Ovary (tissue), 9 donors: Measurements from ENCODE around the gene PASD1. TPM values are rescaled to one million over a fixed set of nuclear protein-coding genes. Genes with fewer than 3 reads are reported as not detected.

Experiments
- DNase-seq, 5 donors: peaks; one replicate each; pipeline ENCODE4 v3.0.0-alpha.2; 2019 to 2020
- H3K27ac ChIP-seq, 2 donors: fragments of 200-600 bp; one replicate each; pipeline versions ENCODE4 v1.5.1 to v1.8.0; 2019 to 2022
- H3K27me3 ChIP-seq: fragments of 200-600 bp; one replicate; pipeline ENCODE4 v1.8.0; 2022
- H3K36me3 ChIP-seq: fragments of 200-600 bp; sonication (generic); one replicate; pipeline ENCODE4 v1.5.1; 2019
- H3K4me1 ChIP-seq: one replicate; pipeline ENCODE4 v1.8.1; 2013; ENCODE audit warnings: mild to moderate bottlenecking, moderate library complexity; ENCODE audit not compliant: insufficient read depth
- H3K4me3 ChIP-seq: fragments of 200-600 bp; sonication (generic); one replicate; pipeline ENCODE4 v1.5.1; 2017
- H3K9me3 ChIP-seq, 2 donors: fragments of 200-600 bp in 1 of 2; sonication (generic) in 1 of 2; one replicate each; pipeline versions ENCODE4 v1.5.1 to v1.8.1; 2013 to 2019; ENCODE audit warnings: mild to moderate bottlenecking in 1 of 2, moderate library complexity in 1 of 2
- EP300 ChIP-seq: sonication (generic); formaldehyde crosslinking; IDR thresholded peaks from one replicate; pipeline ENCODE4 v1.6.1; 2017; ENCODE audit warnings: antibody characterized with exemption
- POLR2A ChIP-seq: fragments of 450-650 bp; IDR thresholded peaks from one replicate; pipeline ENCODE4 v1.6.1; 2017; ENCODE audit warnings: antibody characterized with exemption, mild to moderate bottlenecking, moderate library complexity
- WGBS, 3 donors: extraction: QIAGEN DNeasy Blood & Tissue Kit in 1 of 3; methylation state at CpG; one replicate each; pipeline versions ENCODE4 v1.1.5 to v1.1.7; 2013 to 2017; 5-methylcytosine and 5-hydroxymethylcytosine counted together
- intact Hi-C, 4 donors: fragments of 100-400 bp; cut with DNase I; formaldehyde crosslinking; loops; one replicate each; pipeline versions ENCODE4 v1.11.0 to v1.15.1; 2022 to 2023
- polyA plus RNA-seq, 2 donors: library from polyadenylated mRNA; stranded (reverse); fragments of 200-250 nt in 1 of 2; fragments of 350-450 nt in 1 of 2; fragmentation: Illumina TruSeq in 1 of 2; extraction: RNeasy Lipid Tissue Mini Kit (QIAGEN cat#74804) in 1 of 2; gene quantifications; one replicate each; pipeline ENCODE4 v1.2.3, GENCODE V29; 2013 to 2014
- total RNA-seq, 7 donors: library from RNA; depleted of rRNA in 2 of 7; stranded (reverse); fragments of >200 nt in 2 of 7; fragmentation: NEBNext Ultra II Directional in 3 of 7; extraction: Animal tissue kit (Norgen Biotek cat#: 25700) in 3 of 7; gene quantifications; one replicate each; pipeline versions ENCODE4 v1.1.0 to v1.2.4, GENCODE V29; 2016 to 2023
- TF ChIP-seq, protein P1 (sequence below), 3 donors: fragments of 450-650 bp in 2 of 3; fragments of 200-600 bp in 1 of 3; IDR thresholded peaks; one replicate each; pipeline versions ENCODE4 v1.5.1 to v1.8.0; 2016 to 2022; ENCODE audit warnings: antibody characterized with exemption in 3 of 3, mild to moderate bottlenecking in 1 of 3
- donor health status: DM: no; HTN: no; CAD: no; lungs with moderate emphysema.
- donor health status: DM: no; HTN: no; CAD: no.
- donor health status: Bipolar disorder and iron deficiency.
- donor health status: DM: yes; HTN: yes; CAD: no.
- donor health status: DM: no; HTN: no; CAD: no.
- donor health status: DM: yes; HTN: yes; CAD: no.

PASD1 gene
- total and polyA plus RNA-seq, 9 donors = 0.02 TPM; not detected in 8

DNA sequence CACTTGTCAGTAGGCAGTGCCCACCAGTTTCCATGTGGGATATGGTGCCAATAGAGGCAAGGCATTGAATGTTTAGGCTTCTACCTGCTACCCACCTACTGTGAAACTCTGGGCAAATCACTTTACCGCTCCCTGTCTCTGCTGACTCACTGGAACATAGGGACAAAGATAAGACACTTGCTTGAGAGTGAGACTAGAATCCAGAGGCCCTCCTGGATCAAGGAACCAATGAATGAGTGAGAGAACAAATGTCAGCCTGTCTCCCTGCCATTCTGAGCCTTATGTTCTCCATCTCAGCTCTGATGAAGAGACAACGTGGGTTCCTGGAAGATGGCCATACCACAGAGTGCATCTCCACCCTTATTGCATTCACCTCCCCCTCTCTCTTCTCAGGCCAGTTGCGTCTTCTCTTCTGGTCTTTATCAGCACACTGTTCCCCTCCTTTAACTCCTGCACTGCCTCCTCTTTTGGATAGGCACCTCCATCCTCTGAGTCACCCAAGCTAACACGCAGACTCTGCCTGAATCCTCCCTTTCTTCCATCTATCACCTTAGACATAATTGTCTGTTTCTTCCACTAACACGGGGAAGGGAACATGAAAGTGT is 116.4 kb downstream of the PASD1 start:
- Histone ChIP-seq H3K4me1 (no peaks in the 10 kb centered on the region), H3K27ac (no peak overlapping the region), H3K4me3 (no peak overlapping the region), H3K36me3 (no peaks in the 10 kb centered on the region), H3K9me3 (no peaks in the 10 kb centered on the region), H3K27me3 (no peaks in the 10 kb centered on the region)
- DNase-seq = no peak
- TF ChIP-seq EP300 = no peak
- TF ChIP-seq POLR2A = no peak
- TF ChIP-seq, protein P1, sequence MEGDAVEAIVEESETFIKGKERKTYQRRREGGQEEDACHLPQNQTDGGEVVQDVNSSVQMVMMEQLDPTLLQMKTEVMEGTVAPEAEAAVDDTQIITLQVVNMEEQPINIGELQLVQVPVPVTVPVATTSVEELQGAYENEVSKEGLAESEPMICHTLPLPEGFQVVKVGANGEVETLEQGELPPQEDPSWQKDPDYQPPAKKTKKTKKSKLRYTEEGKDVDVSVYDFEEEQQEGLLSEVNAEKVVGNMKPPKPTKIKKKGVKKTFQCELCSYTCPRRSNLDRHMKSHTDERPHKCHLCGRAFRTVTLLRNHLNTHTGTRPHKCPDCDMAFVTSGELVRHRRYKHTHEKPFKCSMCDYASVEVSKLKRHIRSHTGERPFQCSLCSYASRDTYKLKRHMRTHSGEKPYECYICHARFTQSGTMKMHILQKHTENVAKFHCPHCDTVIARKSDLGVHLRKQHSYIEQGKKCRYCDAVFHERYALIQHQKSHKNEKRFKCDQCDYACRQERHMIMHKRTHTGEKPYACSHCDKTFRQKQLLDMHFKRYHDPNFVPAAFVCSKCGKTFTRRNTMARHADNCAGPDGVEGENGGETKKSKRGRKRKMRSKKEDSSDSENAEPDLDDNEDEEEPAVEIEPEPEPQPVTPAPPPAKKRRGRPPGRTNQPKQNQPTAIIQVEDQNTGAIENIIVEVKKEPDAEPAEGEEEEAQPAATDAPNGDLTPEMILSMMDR (IDR thresholded peaks at IDR 0.05) = no peak
- intact Hi-C loops = no loop called here
- 38 to 42% (median 40%) methylated on average over 5 of the region's 5 CpGs for WGBS, 3 donors

DNA sequence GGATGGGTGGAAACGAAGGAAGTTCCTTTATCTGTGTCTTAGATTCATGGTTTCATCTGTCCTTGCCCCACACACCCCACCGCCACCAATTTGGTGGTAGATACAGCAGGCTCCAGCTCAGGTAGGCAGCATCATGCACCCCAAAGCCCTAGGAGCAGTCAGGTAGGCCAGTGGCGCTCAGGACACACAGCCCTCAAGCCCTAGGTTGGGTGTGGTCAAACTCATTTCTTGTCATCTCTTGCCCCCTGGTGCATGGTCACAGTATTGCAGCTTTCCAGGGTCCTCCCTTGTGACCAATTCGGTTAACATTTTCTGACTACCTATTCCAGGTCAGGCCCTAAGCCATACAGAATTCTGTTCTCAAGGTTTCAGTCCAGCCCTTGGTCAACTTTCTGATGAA is 117.3 kb downstream of the PASD1 start:
- no peaks in the 10 kb centered on the region for H3K27me3 ChIP-seq
- 33 to 41% (median 41%) methylated on average over 4 of the region's 4 CpGs for WGBS, 3 donors
- DNase-seq = peak in 1 of 5 donors; percentile 34
- intact Hi-C loops = no loop called here
- no peak overlapping the region for H3K27ac ChIP-seq
- no peaks in the 10 kb centered on the region for H3K36me3 ChIP-seq
- H3K4me3 ChIP-seq = no peak overlapping the region
- H3K9me3 ChIP-seq = no peaks in the 10 kb centered on the region
- no peak for TF ChIP-seq EP300
- TF ChIP-seq, protein P1 (IDR thresholded peaks at IDR 0.05) = peak in 1 of 3 donors; percentile 18
- no peaks in the 10 kb centered on the region for H3K4me1 ChIP-seq

DNA sequence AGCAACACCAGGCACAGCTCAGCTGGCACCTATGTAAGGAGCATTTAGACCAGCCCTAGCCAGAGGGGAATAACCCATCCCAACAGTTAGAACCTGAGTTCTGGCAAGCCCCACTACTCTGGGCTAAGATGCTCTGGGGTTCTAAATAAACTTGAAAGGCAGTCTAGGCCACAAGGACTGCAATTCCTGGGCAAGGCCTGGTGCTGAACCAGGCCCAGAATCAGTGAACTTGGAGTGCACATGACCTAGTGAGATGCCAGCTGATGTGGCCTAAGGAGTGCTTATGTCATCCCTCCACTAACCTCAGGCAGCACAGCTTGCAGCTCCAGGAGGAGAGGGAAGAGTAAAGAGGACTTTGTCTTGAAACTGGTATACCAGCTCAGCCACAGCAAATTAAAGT is 124.2 kb downstream of the PASD1 start:
- no peak for TF ChIP-seq EP300
- TF ChIP-seq, protein P1 (IDR thresholded peaks at IDR 0.05) = no peak
- TF ChIP-seq POLR2A = no peak
- DNase-seq = no peak
- Histone ChIP-seq H3K4me3 (no peak overlapping the region), H3K9me3 (no peaks in the 10 kb centered on the region), H3K27ac (no peak overlapping the region), H3K4me1 (no peaks in the 10 kb centered on the region), H3K36me3 (no peaks in the 10 kb centered on the region), H3K27me3 (no peaks in the 10 kb centered on the region)
- intact Hi-C loops = no loop called here

DNA sequence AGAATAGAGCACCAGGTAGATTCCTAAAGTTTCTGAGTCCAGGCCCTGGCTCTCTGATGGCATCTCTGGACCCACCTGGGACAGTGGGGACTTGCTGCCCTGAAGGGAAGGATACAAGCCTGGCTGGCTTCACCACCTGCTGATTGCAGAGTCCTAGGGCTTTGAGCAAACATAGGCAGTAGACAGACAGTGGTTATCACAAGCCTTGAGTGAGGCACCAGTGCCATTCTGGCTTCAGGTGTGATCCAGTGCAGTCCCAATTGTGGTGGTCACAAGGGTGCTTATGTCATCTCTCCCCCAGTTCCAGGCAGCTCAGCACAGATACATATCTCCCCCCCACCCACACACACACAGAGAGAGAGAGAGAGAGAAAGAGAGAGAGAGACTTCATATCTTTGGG is 125.2 kb downstream of the PASD1 start:
- Histone ChIP-seq H3K4me3 (no peak overlapping the region), H3K4me1 (no peaks in the 10 kb centered on the region), H3K9me3 (no peaks in the 10 kb centered on the region), H3K27ac (no peak overlapping the region), H3K36me3 (no peaks in the 10 kb centered on the region), H3K27me3 (no peaks in the 10 kb centered on the region)
- no peak for DNase-seq
- TF ChIP-seq, protein P1 (IDR thresholded peaks at IDR 0.05) = no peak
- TF ChIP-seq EP300 = no peak
- TF ChIP-seq POLR2A = no peak
- intact Hi-C loops = no loop called here
